Superior temporal gyrus (tissue), 1 donor: ENCODE results near the gene OSBP2.

Experiments
- DNase-seq: peaks from one replicate; pipeline ENCODE4 v3.0.0-alpha.2; 2016; ENCODE audit errors: extremely low spot score

Gene OSBP2

DNA sequence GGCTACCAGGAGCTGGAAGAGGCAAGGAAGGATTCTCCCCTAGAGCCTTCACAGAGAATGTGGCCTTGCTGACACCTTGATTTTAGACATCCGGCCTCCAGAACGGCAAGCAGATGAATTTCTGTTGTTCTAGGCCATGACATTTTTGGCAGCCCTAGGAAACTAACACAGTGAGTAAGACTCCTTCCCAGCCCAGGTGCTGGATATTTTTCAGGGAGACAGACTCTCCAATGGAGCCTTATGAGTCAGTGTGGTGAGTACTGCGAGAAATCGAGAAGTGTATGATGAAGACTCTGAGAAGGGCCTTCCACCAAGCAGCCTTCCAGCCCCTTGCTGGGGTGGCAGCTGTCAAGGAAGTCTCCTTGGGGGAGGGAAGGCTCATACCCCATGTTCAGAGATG, 114.4 kb downstream of the OSBP2 start:
- DNase-seq: no peak

DNA sequence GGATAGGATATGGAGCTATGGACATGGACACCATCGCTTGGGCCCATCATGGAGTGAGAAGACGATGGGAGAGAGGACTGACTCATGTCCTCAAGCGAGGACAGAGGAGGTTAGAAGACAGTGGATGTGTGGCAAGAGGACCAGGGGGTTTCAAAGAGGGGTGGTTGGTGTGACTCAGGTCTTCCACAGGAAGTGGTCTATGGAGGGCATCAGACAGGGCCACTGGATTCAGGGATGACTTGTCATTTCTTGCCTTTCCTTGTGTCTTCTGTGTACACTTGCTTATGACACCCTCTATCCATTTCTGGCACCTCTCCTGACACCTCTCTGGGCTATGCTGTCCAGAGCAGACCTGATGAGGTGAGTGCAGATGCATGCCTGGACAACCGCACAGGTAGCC, 115.4 kb downstream of the OSBP2 start:
- DNase-seq: no peak

DNA sequence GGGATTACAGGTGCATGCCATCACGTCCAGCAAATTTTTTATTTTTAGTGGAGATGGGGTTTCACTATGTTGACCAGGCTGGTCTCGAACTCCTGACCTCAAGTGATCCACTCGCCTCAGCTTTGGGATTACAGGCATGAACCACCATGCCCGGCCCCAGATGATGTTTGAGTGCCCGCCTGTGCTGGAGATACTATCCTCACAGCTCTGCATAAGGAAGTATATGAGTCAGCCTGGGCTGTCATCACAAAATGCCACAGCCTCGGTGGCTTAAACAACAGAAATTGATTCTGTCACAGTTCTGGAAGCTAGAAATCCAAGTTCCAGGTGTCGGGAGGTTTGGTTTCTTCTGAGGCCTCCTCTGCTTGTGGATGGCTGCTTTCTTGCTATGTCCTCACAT, 119.3 kb downstream of the OSBP2 start:
- no peak for DNase-seq

DNA sequence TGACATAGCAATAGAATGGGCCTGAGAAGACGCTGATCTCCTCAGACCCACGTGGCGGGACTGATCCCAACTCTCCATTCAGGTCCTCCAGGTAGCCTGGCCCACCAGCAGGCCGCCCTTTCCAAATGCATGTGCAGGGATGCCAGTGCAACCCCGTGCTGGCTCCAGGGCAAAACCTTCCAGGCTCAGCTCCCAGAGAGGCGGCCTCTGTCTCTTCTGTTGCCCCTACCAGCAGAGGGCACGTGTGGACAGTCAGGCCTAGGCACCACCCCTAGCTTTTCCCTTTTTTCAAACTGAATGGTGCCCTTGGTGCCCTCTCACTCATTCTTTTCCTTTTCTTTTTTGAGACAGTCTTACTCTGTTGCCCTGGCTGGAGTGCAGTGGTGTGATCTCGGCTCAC, 121.7 kb downstream of the OSBP2 start:
- no peak for DNase-seq

DNA sequence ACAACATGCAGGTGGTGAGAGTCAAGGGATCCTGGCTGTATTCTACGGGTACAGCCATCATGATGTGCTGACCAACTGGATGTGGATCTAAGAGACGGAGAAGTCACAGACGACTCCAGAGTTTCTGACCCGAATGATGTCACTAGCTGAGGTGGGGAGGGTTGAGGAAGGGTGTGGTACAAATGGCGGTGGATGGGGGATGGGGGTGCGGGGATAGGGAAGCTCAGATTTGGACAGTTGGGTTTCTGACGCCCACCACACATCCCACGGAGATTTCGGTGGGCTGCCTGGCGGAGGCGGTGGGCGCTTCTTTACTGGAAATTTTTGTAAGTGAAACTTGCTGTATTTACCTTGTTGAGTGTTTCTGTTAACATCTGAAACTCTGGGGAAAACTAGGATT, 126.7 kb downstream of the OSBP2 start:
- DNase-seq: no peak

DNA sequence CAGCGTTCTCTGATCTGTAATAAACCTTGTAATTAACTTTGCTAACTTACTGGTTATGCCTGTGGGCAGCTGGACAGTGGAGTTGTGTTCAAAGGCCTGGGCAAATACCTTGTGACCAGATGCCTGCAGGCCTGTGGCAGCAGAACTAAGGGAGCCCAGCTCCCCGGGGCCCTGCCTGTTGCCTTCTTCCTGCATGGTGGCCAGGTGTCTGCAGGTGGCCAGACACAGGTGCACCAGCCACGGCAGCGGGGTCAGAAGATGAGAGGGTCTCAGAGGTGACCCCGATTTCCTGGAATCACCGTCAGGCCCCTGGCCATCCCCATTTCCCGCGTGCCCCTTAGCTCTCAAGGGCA, 127.2 kb downstream of the OSBP2 start:
- no peak for DNase-seq

DNA sequence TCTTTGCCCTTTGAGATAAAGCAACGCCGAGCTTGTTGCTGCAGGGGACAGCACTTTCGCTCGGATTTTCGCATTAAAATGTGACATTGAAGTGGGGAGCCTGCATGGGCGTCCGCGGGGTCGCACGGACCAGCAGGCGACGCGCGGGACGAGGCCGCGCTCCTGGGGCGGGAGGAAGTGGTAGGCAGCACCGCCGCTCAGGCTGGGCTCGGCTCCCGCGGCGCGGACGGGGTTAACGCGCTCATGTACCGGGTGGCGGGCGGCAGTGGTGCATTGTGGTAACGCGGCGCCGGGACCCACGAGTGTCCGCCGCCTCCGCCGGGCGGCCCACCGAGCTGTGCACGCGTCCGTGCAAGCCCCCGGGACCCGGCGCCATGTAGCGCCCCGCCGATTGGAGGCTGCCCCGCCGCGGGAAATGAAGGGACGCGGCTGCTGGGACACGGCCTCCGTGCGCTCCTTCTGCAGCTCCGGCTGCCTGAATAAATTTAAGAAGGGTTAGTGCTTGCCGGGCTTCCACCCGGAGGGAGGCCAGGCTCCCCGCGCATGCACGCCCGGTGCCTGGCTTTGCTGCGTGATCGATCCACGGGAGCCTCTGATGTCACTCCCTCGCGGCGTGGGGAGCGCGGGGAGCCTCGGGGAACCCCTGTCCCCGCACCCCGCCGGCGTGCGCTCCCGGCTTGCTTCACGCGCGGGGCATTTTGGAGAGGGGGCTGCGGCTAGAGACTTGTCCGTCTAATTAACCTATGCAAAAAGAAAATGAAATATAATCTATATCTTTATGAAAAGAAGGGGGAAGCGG, 127.7 kb downstream of the OSBP2 start:
- DNase-seq: no peak

DNA sequence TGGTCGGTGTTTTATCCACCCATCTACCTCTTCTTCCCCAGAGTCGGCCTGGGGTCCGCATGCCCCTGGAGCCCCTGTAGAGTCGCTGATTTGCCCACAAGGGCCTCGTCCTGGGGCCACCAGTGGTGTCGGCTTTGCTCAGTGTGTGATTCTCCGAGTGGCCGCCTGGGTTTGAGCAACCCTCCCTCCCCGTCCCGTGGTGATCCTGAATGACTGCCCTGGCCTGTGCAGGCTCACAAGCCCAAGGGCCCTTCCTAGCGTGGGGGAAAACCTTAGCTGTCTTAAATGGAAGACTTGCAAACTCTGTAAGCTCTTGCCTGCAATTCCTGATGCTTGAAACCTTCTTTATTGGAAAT, 128.3 kb downstream of the OSBP2 start:
- no peak for DNase-seq

DNA sequence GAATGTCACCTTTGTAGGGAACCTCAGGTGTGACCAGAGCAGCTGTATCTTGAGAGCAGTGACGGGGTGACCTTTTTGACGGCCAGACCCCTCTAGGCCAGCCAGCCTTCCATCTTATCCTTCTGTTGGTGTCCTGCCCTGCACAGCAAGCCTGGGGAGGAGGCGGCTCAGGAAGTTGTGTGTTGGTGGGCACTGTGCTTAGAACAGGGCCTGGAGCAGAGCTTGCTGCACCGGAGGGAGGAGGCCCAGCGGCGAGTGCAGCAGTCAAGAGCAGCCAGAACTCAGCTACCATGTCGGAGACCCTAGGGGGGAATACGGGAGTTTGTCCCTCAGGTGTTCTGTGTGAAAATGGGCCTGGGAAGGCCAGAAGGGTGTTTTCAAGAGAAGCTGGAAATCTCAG, 129.4 kb downstream of the OSBP2 start:
- DNase-seq: no peak

DNA sequence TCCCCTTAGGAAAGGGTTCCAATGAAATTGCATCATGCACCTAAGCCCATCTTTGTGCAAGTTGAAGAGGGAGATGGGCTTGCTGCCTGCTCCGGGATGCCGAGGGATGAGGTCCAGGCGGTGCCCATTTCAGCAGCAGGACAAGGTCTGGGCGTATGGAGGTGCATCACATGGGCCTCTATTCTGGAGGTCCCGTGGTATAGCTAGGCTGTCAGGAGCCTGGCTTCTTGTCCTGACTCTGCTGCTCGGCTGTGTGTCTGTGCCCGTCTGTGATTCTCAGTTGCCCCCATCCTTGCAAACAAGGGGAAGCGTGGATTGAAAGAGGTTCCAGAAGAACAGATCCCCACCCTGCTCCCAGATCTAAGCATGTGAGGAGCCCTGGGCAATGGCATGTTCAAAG, 130.0 kb downstream of the OSBP2 start:
- DNase-seq: no peak

DNA sequence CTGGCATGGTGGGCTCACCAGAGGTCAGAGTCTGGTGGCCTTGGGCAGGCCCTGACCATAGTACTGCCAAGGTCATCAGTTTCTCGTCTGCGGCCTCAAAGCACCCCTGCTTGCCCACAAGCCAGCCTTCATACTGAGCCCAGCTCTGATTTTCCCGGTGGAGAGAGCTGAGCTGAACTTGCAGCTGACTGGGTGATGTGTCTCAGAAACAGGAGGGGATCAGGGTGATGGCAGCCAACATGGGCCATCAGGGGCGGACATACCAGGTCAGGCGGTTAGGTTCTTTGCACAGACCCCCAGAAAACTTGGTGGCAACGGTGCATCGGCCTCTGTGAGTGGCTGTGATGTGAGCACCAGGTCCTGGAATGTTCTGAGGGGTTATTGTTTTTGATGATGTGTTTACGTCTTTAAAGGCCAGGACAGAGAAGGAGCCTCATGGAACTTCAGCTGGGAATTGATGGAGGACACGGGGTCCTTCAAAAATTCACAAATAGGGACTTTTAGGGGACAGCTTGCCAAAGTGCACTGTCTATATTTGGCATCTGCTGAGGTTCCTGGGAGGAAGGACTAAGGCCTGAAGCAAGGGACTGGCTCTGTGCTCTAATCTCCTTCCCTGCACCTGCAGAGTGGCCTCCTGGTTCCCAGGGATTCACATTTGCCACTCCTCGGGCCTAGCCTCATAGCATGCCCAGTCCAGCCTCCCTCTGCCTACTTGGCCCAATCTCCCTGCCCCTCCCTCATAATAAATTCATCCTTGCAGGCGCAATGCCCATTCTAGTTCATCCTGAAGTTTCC, 131.2 kb downstream of the OSBP2 start:
- DNase-seq: no peak

DNA sequence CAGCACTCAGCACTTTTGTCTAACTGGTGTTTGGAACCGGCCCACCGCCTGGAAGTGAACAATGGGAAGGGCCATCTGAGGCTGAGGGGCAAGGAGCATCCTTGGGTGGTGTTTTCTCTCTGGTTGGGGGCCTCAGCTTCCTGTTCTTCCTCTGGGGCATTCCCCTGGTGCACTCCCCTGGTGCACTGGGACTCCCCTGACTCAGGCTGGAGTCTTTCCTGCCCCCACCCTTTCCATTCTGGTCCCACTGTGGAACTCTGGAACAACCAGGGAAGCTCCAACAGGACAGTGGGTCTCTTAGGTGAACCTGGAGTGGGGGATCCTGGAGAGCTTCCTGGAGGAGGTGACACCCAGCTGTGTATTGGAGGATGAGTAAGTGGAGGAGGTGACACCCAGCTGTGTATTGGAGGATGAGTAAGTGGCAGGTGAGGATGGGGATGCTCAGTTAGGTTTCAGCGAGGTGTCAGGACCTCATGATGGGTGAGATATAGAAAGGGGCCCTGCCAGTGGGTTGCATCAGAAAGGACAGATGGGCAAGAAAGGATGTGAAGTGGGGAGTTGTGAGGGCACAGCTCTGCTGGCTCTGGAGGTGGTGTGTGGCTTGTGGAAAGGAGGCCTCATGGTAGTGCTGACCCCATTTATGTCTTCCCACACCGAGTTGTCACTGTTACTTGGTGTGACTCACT, 132.1 kb downstream of the OSBP2 start:
- no peak for DNase-seq

DNA sequence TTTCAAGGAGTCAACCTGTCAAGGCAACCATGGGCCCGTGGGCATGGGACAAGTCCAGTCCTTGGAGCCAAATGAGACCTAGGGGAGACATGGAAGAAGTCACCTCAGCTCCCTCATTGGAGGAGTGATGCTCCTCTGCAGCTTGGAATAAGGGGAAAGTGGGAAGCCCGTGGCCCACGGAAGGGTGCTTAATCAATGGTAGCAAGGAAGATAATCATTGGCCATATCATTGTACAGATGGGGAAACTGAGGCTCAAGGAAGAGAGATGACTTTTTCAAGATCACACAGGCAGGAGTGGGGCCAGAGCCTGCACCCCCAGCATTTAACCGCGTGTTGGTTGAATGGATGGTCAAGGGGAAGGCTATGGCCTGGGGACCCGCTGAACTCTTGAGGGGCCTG, 133.0 kb downstream of the OSBP2 start:
- DNase-seq: no peak

DNA sequence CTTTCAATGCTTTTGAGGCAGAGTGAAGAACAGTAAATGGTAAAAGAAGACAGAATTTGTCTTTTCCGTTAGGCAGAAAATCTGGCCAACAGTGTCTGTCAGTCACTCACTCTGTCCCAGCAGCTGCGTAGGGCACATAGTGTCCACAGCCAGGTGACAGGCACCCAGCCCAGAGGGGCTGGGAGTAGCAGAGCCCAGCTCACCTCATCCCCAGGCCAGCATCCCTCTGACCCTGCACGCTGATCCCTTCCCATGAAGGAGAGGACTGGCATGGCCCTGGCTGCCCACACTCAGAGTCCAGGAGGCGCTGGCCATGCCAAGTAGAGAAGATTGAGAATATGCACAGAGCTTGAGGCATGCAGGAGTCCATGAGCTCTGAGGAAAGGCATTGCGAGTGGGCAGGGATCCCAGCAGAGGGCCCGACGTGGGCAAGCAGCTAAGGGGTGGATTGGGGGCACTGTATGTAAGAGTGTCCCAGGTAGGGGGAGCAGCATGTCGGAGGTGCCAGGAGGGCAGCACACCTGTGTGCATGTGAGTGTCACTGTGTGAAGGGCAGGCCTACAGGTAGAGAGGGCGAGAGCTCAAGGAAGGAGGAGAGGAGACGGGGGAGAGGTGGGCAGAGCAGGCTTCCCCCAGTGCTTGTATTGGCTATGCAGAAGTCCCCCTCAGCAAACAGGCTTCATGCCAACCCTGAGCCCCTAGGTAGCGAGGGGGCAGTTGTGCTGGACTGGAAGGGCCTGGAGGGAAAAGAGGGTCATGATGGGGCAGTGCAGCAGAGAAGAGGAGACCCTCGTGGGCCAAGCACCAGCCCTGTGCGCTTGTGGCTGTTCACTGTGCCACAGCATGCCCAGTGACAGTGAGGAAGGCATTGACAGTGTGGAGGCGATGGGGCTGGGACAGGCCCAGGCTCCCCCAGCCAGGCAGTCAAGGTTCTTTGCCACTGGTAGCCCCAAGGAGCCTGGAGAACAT, 133.8 kb downstream of the OSBP2 start:
- no peak for DNase-seq

DNA sequence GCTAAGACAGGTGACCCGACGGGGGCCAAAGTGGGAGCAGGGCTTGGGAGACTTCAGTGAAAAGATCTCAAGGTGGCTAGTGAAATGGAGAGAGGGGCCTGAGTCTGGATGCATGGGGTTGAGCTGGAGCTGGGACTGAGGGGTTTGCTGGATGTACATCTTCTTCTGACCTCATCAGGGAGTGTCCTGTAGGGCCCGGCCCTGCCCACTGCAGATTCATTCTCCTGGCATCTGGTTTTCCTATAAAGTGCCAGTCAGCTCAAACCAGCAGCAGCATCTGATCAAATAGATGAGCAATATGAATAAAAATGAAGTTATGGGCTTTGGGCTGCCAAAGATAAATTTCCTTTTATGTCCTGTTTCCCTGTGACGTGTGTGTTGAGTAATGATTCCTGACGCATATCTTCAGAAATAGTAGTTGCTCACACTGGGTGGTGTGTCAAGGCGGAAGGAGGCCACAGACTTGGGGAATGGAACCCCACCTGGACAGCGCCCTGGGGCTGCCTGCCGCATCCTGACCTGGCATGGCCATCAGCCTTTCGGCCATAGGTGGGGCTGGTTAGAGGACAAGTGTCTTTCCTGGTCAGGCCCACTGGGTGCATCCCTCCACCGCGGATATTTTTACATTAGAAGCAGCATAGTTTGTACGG, 135.4 kb downstream of the OSBP2 start:
- peak; percentile 56 for DNase-seq

DNA sequence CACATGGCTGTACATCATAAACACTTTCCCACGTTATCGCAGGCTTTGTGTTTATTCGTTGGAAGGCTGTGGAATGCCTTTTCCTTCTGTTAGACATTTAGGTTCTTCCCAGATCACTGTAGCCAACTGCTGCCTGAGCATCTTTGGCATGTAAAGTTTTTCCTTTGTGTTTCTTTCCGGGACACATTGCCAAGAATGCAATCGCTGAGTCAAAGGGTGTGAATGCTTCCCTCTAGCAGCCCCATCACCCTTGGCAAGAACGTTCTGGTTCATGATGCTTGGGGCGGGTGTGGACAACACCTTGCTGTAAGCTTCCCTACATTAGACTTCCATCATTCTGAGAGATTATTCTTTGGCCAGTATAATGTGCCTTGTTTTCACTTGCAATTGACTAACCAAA, 136.2 kb downstream of the OSBP2 start:
- DNase-seq: peak; percentile 32

DNA sequence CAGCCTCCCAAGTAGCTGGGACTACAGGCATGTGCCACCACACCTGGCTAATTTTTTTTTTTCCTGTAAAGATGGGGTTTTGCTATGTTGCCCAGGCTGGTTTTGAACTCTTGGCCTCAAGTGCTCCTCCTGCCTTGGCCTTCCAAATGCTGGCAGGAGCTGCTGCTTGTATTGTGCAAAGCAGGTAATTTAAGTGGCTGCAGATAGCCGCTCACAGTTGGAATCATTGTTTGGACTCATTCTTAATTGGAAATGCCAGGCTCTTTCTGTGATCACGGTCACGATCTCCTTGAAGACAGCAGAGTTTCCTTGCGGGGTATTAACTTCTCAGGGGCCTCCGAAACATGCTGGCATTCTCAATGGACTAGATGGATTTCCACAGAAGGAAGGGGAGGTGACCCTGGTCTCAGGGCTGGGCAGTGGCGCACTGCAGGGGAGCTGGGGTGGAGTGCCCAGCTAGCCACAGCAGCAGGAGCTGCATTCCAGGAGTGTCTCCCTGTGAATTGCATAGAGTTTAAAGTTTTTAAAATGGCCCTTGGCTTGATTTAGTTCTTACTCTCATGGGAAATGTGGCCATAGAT, 137.8 kb downstream of the OSBP2 start:
- no peak for DNase-seq

DNA sequence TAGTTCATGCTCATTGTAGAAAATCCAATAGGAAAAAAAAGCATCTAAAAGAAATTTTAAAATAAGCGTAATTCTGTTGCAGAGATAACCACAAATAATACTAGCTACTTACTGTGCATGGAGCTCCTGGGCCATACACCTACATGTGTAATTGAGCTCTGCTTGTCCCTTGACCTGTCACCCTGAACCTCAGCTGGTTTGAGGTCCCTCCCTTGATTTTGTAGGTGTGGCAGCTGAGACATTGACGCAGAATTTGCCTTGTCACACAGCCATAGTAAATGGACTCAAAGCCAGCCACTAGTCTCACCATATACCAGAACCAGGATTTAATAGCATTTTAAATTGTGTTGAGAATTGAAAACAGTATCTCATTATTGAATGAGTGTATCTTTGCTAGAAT, 138.6 kb downstream of the OSBP2 start:
- no peak for DNase-seq

DNA sequence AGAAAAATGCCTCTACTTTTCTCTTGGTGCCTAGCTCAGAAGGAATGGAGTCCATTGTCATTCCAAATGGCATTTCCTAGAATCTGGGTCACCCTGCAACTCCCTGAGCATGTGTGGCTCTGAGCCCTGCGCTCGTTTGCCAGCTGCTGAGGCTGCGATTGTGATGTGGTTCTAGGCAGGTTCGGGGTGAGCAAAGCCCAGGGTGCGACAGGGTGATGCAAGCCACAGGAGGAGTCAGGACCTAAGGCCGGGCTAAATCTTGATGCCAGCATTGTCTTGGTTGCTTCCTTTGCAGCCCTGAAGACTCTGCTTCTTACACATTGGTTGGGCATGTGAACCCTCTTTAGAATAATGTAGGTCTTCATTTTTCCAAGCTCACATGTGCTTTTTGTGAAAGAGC, 142.9 kb downstream of the OSBP2 start:
- peak; percentile 68 for DNase-seq

DNA sequence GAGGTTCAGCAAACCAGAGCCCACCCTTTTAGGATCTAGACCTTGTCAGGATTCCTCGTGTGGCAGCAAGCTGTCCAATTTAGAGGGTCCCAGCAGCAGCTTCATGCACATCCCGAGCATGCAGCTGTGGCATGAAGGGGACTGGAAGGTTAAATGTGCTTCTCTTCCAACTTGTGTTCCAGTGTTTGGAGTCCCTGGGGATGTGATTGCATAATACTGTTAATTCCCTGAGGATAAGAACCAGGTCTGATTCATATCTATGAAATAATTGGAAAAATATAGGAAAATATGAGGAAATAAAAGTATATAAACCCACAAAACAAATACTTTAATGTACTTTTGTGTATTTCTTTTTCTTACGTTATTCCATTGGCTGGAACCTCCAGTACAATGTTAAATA, 143.4 kb downstream of the OSBP2 start:
- no peak for DNase-seq

DNA sequence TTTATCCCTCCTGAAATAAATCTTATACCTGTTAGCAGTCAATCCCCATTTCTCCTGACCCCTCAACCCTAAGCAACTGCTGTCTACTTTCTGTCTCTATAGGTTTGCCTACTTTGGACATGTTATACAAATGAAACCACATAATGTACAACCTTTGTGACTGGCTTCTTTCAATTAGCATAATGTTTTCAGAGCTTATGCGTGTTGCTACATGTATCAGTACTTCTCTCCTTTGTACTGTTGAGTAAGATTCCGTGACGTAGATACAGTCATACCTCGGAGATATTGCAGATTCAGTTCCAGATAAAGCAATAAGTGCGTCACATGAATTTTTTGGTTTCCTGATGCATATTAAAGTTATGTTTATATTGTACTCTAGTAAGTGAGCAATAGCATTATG, 146.6 kb downstream of the OSBP2 start:
- DNase-seq: no peak
